Nephron progenitor cell (in vitro differentiated cells): ENCODE data around the gene SSTR5.

Experiments
- DNase-seq: peaks from one replicate; pipeline ENCODE4 v3.0.0; 2021
- H3K27ac Mint-ChIP-seq: 2 replicates; pipeline ENCODE4 v1.8.0; 2021; ENCODE audit warnings: mild to moderate bottlenecking, moderate library complexity, mixed read lengths
- H3K27me3 Mint-ChIP-seq: 2 replicates; pipeline ENCODE4 v1.8.0; 2021; ENCODE audit warnings: mild to moderate bottlenecking, low read depth, mixed read lengths; ENCODE audit not compliant: poor library complexity
- H3K36me3 Mint-ChIP-seq: 2 replicates; pipeline ENCODE4 v1.8.0; 2021; ENCODE audit warnings: low read depth, mixed read lengths
- H3K4me1 Mint-ChIP-seq: 2 replicates; pipeline ENCODE4 v1.8.0; 2021; ENCODE audit warnings: mixed read lengths
- H3K4me3 Mint-ChIP-seq: 2 replicates; pipeline ENCODE4 v1.8.0; 2021; ENCODE audit warnings: mild to moderate bottlenecking, moderate library complexity, mixed read lengths
- H3K9me3 Mint-ChIP-seq: 2 replicates; pipeline ENCODE4 v1.8.0; 2021; ENCODE audit warnings: mild to moderate bottlenecking, moderate library complexity, mixed read lengths
- CTCF ChIP-seq: fragments of 200-600 bp; sonication (generic); IDR thresholded peaks from 2 replicates; pipeline ENCODE4 v1.5.0; 2021; ENCODE audit warnings: antibody characterized with exemption

Gene SSTR5

GRCh38 chr16:1098266-1098991 is 25.9 kb downstream of the SSTR5 start:
- TF ChIP-seq CTCF, result no peak
- DNase-seq, result no peak
- Mint-ChIP-seq H3K27me3 (no peaks in the 10 kb centered on the region), H3K4me3 (no peak overlapping the region), H3K27ac (no peak overlapping the region), H3K9me3 (no peaks in the 10 kb centered on the region), H3K4me1 (peaks cover 5% of the 10 kb centered on the region), H3K36me3 (no peaks in the 10 kb centered on the region)

- Mint-ChIP-seq H3K4me1 (peaks cover 5% of the 10 kb centered on the region), H3K36me3 (no peaks in the 10 kb centered on the region), H3K4me3 (no peak overlapping the region), H3K27me3 (peaks cover 2% of the 10 kb centered on the region), H3K27ac (no peak overlapping the region), H3K9me3 (no peaks in the 10 kb centered on the region)
- no peak for TF ChIP-seq CTCF
- no peak for DNase-seq
Measured at GRCh38 chr16:1099189-1100083, 26.9 kb downstream of the SSTR5 start.

- H3K27me3 Mint-ChIP-seq, result peaks cover 3% of the 10 kb centered on the region
- no peak overlapping the region for H3K4me3 Mint-ChIP-seq
- H3K9me3 Mint-ChIP-seq, result no peaks in the 10 kb centered on the region
- no peak for DNase-seq
- no peak for TF ChIP-seq CTCF
- no peaks in the 10 kb centered on the region for H3K36me3 Mint-ChIP-seq
- H3K4me1 Mint-ChIP-seq, result peaks cover 5% of the 10 kb centered on the region
- no peak overlapping the region for H3K27ac Mint-ChIP-seq
Measured at GRCh38 chr16:1100084-1100800, 27.7 kb downstream of the SSTR5 start.

- Mint-ChIP-seq H3K9me3 (no peaks in the 10 kb centered on the region), H3K4me3 (no peak overlapping the region), H3K27ac (no peak overlapping the region), H3K36me3 (no peaks in the 10 kb centered on the region), H3K27me3 (peaks cover 3% of the 10 kb centered on the region), H3K4me1 (peaks cover 5% of the 10 kb centered on the region)
- no peak for TF ChIP-seq CTCF
- DNase-seq, result no peak
Measured at GRCh38 chr16:1101133-1101532, 28.6 kb downstream of the SSTR5 start.

- H3K4me3 Mint-ChIP-seq, result no peak overlapping the region
- DNase-seq, result no peak
- no peaks in the 10 kb centered on the region for H3K9me3 Mint-ChIP-seq
- H3K27ac Mint-ChIP-seq, result no peak overlapping the region
- no peak for TF ChIP-seq CTCF
- H3K27me3 Mint-ChIP-seq, result peaks cover 3% of the 10 kb centered on the region
- H3K4me1 Mint-ChIP-seq, result peaks cover 5% of the 10 kb centered on the region
- no peaks in the 10 kb centered on the region for H3K36me3 Mint-ChIP-seq
Measured at GRCh38 chr16:1101573-1102332, 29.2 kb downstream of the SSTR5 start.
